Muscle layer of duodenum (tissue), 2 donors: Measurements from ENCODE around the gene LGALS4.
"Not testable (repeated sequence)": the region's sequence is repeated elsewhere in the genome, so short reads cannot be mapped to it uniquely, and the experiment has no call there.

Source experiments
- H3K27ac ChIP-seq: one replicate; pipeline ENCODE4 v1.7.0; 2013; ENCODE audit warnings: mild to moderate bottlenecking, low read length
- H3K27me3 ChIP-seq: one replicate; pipeline ENCODE4 v1.7.0; 2013; ENCODE audit warnings: low read depth, mild to moderate bottlenecking, control low read depth, low read length
- H3K36me3 ChIP-seq, 2 donors: one replicate each; pipeline ENCODE4 v1.7.0; 2013; ENCODE audit warnings: low read length in 2 of 2, control low read depth in 1 of 2, mild to moderate bottlenecking in 1 of 2; ENCODE audit not compliant: insufficient read depth in 2 of 2, control insufficient read depth in 1 of 2
- H3K4me1 ChIP-seq, 2 donors: one replicate each; pipeline ENCODE4 v1.7.0; 2013; ENCODE audit warnings: low read length in 2 of 2, mild to moderate bottlenecking in 2 of 2, control low read depth in 1 of 2, moderate library complexity in 1 of 2; ENCODE audit not compliant: insufficient read depth in 2 of 2, control insufficient read depth in 1 of 2
- H3K4me3 ChIP-seq, 2 donors: one replicate each; pipeline ENCODE4 v1.7.0; 2013; ENCODE audit warnings: low read length in 2 of 2, low read depth in 1 of 2, mild to moderate bottlenecking in 1 of 2
- H3K9me3 ChIP-seq, 2 donors: one replicate each; pipeline ENCODE4 v1.7.0; 2013; ENCODE audit warnings: low read length in 2 of 2, control low read depth in 1 of 2, mild to moderate bottlenecking in 1 of 2; ENCODE audit not compliant: control insufficient read depth in 1 of 2
- donor health status: healthy.

LGALS4 gene, protein sequence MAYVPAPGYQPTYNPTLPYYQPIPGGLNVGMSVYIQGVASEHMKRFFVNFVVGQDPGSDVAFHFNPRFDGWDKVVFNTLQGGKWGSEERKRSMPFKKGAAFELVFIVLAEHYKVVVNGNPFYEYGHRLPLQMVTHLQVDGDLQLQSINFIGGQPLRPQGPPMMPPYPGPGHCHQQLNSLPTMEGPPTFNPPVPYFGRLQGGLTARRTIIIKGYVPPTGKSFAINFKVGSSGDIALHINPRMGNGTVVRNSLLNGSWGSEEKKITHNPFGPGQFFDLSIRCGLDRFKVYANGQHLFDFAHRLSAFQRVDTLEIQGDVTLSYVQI

DNA sequence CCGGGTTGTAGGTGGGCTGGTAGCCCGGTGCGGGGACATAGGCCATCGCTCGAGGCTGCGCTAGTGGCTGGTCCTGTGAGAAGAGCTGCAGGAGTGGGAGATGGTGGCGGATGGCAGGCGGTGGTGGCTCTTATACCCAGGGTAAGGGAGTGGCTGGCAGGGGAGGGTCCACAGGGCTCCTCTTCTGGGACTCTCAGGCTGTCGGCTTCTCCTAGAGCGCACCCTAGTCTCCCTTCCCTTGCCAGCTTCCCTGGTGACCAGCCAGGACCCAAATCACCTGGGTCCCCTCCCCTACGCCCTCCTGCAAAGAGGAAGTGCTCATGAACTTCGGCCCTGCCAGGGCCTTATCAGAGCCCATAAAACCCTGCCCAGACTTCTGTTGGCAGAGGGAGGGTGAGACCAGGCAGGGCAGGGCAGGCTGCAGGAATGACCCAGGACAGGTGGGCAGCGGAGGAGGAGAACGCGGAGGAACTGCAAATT is at the start of gene LGALS4:
Gene LGALS4 (minus strand): TSS at position 105 of the 480 bp plus-strand sequence. CDS start 59 bp downstream, at position 46.
- H3K9me3 ChIP-seq: no peaks in the 10 kb centered on the region
- H3K27ac ChIP-seq: peak within 1 kb of the TSS; percentile 85
- peaks cover 12 to 30% of the 10 kb centered on the region in 2 donors for H3K36me3 ChIP-seq
- no peaks in the 10 kb centered on the region for H3K27me3 ChIP-seq
- peak within 1 kb of the TSS in 1 of 2 donors; percentile 56 for H3K4me3 ChIP-seq
- H3K4me1 ChIP-seq: no peaks in the 10 kb centered on the region

DNA sequence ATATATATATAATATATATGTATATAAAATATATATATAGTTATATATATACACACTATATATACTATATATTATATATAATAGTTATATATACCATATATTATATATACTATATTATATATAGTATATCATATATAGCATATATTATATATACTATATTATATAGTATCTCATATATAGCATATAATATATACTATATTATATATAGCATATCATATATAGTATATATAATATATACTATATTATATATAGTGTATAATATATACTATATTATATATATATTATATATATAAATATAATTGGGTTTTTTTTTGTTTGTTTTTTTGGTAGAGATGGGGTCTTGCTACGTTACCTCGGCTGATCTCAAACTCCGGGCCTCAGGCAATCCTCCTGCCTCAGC is 48.6 kb upstream of the LGALS4 start:
- no peaks in the 10 kb centered on the region for H3K9me3 ChIP-seq
- no peaks in the 10 kb centered on the region for H3K36me3 ChIP-seq
- H3K4me3 ChIP-seq: no peak overlapping the region
- peaks cover 0 to 4% of the 10 kb centered on the region in 2 donors for H3K4me1 ChIP-seq
- H3K27me3 ChIP-seq: no peaks in the 10 kb centered on the region
- H3K27ac ChIP-seq: no peak overlapping the region

DNA sequence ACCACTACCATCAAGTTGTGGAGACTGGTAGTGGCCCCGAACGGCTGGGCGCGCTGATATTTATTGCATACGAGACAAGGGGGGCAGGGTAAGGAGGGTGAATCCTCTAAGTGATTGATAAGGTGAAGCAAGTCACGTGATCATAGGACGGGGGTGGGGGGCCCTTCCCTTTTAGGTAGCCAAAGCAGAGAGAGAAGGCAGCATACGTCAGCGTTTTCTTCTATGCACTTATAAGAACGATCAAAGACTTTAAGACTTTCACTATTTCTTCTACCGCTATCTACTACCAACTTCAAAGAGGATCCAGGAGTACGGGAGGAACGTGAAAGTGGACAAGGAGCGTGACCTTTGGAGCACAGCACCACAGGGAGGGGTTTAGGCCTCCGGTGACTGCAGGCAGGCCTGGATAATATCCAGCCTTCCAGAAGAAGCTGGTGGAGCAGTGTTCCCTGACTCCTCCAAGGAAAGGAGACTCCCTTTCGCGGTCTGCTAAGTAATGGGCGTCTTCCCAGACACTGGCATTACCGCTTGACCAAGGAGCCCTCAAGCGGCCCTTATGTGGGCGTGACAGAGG is 47.0 kb upstream of the LGALS4 start:
- not testable (repeated sequence) for H3K27ac ChIP-seq, H3K36me3 ChIP-seq, H3K4me3 ChIP-seq, H3K9me3 ChIP-seq, H3K27me3 ChIP-seq, H3K4me1 ChIP-seq

DNA sequence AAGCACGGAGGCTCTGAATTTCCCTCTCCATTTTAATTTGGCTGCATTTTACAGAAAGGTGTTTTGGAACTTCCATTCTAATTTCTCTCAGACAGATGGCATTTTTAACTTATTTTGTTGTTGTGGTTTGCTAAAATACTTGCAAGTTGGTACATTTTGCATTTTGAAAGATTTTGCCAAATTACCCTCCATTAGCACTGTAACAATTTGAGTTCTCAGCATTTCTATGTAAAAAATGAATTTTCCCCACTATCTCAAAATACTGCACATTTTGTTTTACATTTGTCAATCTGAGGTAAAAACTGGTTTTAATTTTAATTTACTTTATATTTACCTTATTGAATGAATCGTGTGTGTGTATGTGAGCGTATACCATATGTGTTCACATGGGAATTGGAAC is 44.1 kb upstream of the LGALS4 start:
- Histone ChIP-seq H3K27ac (no peak overlapping the region), H3K4me1 (peaks cover 3 to 7% of the 10 kb centered on the region in 2 donors), H3K27me3 (no peaks in the 10 kb centered on the region), H3K36me3 (no peaks in the 10 kb centered on the region), H3K4me3 (no peak overlapping the region), H3K9me3 (no peaks in the 10 kb centered on the region)

DNA sequence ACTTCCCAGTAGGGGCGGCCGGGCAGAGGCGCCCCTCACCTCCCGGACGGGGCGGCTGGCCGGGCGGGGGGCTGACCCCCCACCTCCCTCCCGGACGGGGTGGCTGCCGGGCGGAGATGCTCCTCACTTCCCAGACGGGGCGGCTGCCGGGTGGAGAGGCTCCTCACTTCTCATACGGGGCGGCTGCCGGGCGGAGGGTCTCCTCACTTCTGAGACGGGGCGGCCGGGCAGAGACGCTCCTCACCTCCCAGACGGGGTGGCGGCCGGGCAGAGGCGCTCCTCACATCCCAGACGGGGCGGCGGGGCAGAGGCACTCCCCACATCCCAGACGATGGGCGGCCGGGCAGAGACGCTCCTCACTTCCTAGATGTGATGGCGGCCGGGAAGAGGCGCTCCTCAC is 43.0 kb upstream of the LGALS4 start:
- H3K27ac ChIP-seq, H3K36me3 ChIP-seq, H3K27me3 ChIP-seq, H3K4me3 ChIP-seq, H3K9me3 ChIP-seq: not testable (repeated sequence)
- H3K4me1 ChIP-seq: peaks cover 3 to 12% of the 10 kb centered on the region in 2 donors

DNA sequence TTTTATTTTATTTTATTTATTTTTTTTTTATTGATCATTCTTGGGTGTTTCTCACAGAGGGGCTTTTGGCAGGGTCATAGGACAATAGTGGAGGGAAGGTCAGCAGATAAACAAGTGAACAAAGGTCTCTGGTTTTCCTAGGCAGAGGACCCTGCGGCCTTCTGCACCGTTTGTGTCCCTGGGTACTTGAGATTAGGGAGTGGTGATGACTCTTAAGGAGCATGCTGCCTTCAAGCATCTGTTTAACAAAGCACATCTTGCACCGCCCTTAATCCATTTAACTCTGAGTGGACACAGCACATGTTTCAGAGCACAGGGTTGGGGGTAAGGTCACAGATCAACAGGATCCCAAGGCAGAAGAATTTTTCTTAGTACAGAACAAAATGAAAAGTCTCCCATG is 42.2 kb upstream of the LGALS4 start:
- not testable (repeated sequence) for H3K4me3 ChIP-seq, H3K27ac ChIP-seq, H3K27me3 ChIP-seq, H3K9me3 ChIP-seq, H3K36me3 ChIP-seq
- peaks cover 3 to 12% of the 10 kb centered on the region in 2 donors for H3K4me1 ChIP-seq

DNA sequence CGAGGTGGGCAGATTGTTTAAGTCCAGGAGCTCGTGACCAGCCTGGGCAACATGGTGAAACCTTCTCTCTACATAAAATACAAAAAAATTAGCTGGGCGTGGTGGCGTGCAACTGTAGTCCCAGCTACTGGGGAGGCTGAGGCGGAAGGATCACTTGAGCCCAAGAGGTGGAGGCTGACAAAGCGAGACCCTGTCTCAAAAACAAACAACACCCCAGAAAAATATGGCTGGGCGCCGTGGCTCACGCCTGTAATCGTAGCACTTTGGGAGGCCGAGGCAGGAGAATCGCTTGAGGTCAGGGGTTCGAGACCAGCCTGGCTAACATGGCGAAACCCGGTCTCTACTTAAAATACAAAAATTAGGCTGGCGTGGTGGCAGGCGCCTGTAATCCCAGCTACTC is 40.5 kb upstream of the LGALS4 start:
- peaks cover 10 to 21% of the 10 kb centered on the region in 2 donors for H3K4me1 ChIP-seq
- peak overlapping the region; percentile 92 for H3K27ac ChIP-seq
- no peaks in the 10 kb centered on the region for H3K9me3 ChIP-seq
- H3K4me3 ChIP-seq: peak overlapping the region in 1 of 2 donors; percentile 86
- H3K36me3 ChIP-seq: peaks cover 0 to 9% of the 10 kb centered on the region in 2 donors
- H3K27me3 ChIP-seq: no peaks in the 10 kb centered on the region

DNA sequence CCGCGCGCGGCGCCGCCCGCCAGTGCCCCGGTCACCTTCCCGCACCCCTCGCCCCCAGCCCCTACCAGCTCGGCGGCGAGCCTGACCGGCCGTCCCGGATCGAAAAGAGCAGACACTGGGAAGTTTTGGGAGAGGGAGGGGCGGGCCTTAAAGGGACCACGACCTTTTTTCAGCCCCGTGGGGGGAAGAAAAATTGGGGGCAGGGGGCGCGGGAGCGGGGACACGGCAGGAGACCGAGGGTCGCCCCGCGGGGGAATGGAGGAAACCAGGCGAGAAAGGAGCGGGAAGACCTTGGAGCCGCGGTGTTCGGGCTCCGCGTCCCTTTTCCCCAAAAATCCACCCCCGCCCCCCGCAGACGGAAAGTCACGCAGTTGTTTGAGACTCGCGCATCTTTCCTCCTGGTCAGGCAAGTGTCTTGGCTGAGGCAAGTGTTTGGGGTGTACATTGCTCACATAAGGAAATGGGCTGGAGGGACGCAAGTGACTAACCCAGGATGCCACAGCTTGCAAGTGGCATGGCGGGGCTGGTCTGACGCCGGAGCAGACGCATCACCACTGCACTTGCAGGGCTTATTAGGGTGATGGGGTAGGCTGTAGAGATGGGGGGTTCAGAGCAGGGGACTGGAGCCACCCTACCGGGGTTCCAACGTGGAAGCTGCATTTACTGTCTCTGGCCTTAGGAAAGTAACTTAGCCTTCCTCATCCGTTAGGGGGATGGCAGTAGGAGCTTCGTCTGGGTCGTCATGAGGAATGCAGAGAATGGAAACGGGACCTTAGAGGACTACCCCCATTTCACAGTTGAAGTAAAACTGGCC is 39.7 kb upstream of the LGALS4 start:
- H3K27ac ChIP-seq: peak overlapping the region; percentile 92
- peaks cover 0 to 10% of the 10 kb centered on the region in 2 donors for H3K36me3 ChIP-seq
- H3K4me1 ChIP-seq: peaks cover 12 to 28% of the 10 kb centered on the region in 2 donors
- no peaks in the 10 kb centered on the region for H3K9me3 ChIP-seq
- no peaks in the 10 kb centered on the region for H3K27me3 ChIP-seq
- peak overlapping the region; percentile 80 to 86 for H3K4me3 ChIP-seq

DNA sequence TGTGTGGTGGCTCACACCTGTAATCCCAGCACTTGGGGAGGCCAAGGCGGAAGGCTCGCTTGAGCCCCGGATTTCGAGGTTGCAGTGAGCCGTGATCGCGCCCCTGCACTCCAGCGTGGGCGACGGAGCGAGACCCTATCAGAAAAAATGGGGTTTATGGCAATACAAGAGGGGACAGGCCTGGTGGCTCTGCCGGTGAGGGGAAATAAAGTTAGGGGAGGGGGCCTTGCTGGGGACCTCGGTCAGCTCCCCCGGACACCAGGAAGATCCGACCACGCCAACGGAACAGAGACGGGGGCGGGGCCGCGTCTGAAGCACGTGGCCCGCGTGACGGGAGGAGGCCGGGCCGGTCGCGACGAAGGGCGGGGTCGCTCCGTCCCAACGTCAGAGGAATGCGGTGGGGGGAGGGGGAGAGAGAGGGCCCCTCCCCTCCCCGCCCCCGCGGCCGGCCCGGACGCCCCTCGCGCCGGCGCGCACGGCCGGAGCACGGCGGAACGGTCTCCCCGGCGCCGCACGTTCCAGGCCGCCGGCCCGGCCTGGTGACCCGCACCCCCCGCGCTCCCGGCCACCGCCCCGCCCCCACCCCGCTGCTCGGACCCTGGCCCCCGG is 39.0 kb upstream of the LGALS4 start:
- Histone ChIP-seq H3K4me1 (peaks cover 12 to 35% of the 10 kb centered on the region in 2 donors), H3K4me3 (peak overlapping the region; percentile 85 to 86), H3K27me3 (no peaks in the 10 kb centered on the region), H3K27ac (peak overlapping the region; percentile 98), H3K9me3 (no peaks in the 10 kb centered on the region), H3K36me3 (peaks cover 6 to 17% of the 10 kb centered on the region in 2 donors)

DNA sequence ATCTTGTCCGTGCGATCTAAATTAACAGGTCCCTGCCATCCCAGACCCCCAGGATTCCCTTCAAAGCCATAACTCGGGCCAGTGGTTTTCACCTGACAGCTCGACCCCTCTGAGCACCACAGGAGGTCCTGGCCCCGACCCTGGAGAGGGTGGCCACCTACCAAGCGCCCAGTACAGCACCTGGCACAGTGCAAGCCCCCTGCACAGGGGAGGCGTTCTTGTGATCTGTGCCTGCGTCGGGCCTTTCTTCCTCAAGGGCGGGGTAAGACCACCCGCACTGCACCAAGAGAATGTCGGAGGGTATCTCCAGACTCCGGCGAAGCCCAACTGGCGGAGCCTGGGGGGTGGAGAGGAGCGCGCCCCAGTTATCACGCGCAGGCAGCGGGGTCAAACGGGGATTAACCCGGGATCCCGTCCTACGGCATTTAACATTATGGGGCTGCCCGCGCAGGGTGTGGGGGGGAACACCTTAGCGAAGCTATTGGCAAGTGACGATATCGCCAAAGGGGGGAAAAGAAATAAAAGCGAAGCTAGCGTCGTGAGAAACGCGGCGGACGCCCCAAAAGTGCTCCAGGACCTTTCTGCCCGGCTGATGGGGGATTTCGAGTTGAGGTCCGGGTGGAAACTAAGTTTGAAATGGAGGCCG is 38.4 kb upstream of the LGALS4 start:
- Histone ChIP-seq H3K4me1 (peaks cover 12 to 37% of the 10 kb centered on the region in 2 donors), H3K4me3 (peak overlapping the region; percentile 70 to 85), H3K9me3 (no peaks in the 10 kb centered on the region), H3K27ac (peak overlapping the region; percentile 98), H3K27me3 (no peaks in the 10 kb centered on the region), H3K36me3 (peaks cover 9 to 19% of the 10 kb centered on the region in 2 donors)
